ENCODE measurements around the gene ACOX3. TPM values are rescaled to one million over a fixed set of nuclear protein-coding genes. Genes with fewer than 3 reads are reported as not detected.
"Not testable (repeated sequence)": the region's sequence is repeated elsewhere in the genome, so short reads cannot be mapped to it uniquely, and the experiment has no call there.

ACOX3 gene
- 21.6 TPM for total RNA-seq
- long read RNA-seq, transcript ACOX3-203 (18 exons, 2,253 nt) = major isoform, 17 of 48 reads
- long read RNA-seq, partial matches to known transcripts = 7 of 48 reads
- long read RNA-seq, other reads (novel, unspliced or antisense) = 23 of 48 reads

DNA sequence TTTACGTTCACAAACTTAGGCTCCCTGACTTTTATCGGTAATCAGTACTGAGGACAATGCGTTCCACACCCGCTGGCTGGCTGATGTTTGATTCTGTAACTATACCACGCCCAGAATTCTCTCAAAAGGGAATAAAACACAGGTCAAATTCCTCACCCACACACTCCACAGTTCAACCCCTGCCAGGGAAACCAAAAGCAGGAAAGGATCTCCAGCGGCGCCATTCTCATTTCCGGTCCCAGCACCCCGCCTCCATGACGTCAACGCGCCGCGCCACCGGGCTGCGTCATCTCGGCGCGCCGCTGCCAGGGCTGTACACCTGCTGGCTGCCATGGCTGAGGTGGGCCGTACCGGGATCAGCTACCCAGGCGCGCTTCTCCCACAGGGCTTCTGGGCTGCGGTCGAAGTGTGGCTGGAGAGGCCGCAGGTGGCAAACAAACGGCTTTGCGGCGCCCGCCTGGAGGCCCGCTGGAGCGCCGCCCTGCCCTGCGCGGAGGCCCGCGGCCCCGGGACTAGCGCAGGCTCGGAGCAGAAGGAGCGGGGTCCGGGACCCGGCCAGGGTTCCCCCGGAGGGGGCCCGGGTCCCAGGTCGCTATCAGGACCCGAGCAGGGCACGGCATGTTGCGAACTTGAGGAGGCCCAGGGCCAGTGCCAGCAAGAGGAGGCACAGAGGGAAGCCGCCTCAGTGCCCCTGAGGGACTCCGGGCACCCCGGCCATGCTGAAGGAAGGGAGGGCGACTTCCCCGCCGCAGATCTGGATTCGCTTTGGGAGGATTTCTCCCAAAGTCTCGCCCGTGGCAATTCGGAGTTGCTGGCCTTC is at the start of gene ACOX3, which contains the start of gene TRMT44:
ACOX3 (minus strand) TSS at position 232 of the 820 bp plus-strand sequence. CDS start 24,202 bp downstream, outside the sequence.
TRMT44 (plus strand) TSS at position 286 of the 820 bp plus-strand sequence; CDS start at position 332, 46 bp downstream.
- TF ChIP-seq, protein P1, sequence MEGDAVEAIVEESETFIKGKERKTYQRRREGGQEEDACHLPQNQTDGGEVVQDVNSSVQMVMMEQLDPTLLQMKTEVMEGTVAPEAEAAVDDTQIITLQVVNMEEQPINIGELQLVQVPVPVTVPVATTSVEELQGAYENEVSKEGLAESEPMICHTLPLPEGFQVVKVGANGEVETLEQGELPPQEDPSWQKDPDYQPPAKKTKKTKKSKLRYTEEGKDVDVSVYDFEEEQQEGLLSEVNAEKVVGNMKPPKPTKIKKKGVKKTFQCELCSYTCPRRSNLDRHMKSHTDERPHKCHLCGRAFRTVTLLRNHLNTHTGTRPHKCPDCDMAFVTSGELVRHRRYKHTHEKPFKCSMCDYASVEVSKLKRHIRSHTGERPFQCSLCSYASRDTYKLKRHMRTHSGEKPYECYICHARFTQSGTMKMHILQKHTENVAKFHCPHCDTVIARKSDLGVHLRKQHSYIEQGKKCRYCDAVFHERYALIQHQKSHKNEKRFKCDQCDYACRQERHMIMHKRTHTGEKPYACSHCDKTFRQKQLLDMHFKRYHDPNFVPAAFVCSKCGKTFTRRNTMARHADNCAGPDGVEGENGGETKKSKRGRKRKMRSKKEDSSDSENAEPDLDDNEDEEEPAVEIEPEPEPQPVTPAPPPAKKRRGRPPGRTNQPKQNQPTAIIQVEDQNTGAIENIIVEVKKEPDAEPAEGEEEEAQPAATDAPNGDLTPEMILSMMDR (IDR thresholded peaks at IDR 0.05) = no peak
- no peaks in the 10 kb centered on the region for H3K36me3 ChIP-seq
- ATAC-seq (peak; percentile 97), DNase-seq (peak; percentile 94)
- no peaks in the 10 kb centered on the region for H3K9me3 ChIP-seq
- H3K27ac ChIP-seq = peak within 1 kb of the TSS; percentile 97
- peaks cover 60% of the 10 kb centered on the region for H3K4me1 ChIP-seq
- H3K27me3 ChIP-seq = no peaks in the 10 kb centered on the region
- H3K4me3 ChIP-seq = peak within 1 kb of the TSS; percentile 99
- intact Hi-C loops (cut with DNase I) = no loop called here

DNA sequence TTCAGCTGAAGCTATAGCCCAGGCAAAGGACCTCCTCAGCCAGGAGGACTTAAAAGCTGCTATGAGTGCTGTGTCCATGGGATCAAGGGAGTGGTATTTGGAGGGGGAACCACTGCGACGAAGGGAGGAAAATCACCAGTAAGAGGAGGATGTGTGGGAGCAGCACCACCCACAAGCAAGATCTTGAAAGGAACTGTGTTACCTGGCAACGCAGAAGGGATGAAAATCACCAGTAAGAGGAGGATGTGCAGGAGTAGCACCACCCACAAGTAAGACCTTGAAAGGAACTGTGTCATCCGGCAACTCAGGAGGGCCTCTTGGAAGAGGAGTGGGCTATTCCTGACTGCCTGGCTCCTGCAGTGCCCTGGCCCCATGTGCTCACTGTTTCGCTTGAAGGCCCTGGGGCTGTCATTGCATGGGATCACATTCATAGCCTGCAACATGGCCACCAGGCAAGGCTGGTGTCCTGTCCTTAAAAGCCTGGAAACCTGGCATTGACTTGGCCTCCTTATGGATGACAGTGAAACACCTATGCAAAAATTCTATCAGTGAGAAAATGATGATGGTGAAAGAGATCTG is 48.4 kb upstream of the ACOX3 start:
- H3K36me3 ChIP-seq = no peaks in the 10 kb centered on the region
- H3K27me3 ChIP-seq = no peaks in the 10 kb centered on the region
- no peaks in the 10 kb centered on the region for H3K9me3 ChIP-seq
- no peak for DNase-seq
- intact Hi-C loops (cut with DNase I) = no loop called here
- ATAC-seq = no peak
- TF ChIP-seq, protein P1 (IDR thresholded peaks at IDR 0.05) = no peak
- H3K4me3 ChIP-seq = no peak overlapping the region
- no peak overlapping the region for H3K27ac ChIP-seq
- no peaks in the 10 kb centered on the region for H3K4me1 ChIP-seq

DNA sequence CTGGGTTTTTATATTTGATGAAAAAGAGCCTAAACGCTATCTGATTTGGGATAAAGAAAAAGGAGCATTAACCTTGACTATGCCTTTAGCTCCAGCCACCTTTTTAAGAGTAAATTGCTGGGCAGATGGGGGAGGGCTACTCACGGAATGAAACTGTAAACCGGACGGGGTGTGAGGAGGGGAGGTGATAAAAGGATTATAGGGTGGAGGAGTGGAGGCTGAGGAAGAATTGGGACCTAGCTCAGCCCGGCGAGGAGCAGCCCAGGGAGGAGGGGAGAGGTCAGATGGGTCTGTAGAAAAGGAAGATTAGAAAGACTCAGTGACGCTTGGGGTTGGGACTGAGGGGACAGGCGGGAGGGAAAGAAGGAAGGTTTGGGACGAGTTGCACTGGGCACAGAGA is 46.1 kb upstream of the ACOX3 start:
- intact Hi-C loops (cut with DNase I); ATAC-seq; H3K4me1 ChIP-seq; H3K36me3 ChIP-seq; DNase-seq; H3K4me3 ChIP-seq; H3K27me3 ChIP-seq; H3K27ac ChIP-seq; H3K9me3 ChIP-seq: not testable (repeated sequence)

DNA sequence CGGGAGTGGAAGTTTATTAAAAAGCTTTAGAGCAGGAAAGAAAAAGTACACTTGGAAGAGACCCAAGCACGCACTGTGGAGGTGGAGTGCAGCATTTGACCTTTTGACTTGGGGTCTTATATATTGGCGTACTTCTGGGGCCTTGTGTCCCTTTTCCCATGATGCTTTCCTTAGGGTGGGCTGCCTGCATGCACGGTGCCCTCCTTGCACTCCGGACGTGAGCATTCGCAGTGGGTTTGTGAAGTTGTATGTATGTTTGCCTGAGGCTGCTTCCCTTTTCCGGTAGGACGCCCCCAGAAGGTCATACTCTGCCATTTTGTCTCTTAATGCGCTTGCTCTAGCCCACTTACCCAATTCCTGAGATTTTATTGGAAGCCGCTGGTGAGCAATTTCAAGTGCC is 39.7 kb upstream of the ACOX3 start:
- TF ChIP-seq, protein P1 (IDR thresholded peaks at IDR 0.05) = no peak
- peaks cover 14% of the 10 kb centered on the region for H3K36me3 ChIP-seq
- no peak for ATAC-seq

DNA sequence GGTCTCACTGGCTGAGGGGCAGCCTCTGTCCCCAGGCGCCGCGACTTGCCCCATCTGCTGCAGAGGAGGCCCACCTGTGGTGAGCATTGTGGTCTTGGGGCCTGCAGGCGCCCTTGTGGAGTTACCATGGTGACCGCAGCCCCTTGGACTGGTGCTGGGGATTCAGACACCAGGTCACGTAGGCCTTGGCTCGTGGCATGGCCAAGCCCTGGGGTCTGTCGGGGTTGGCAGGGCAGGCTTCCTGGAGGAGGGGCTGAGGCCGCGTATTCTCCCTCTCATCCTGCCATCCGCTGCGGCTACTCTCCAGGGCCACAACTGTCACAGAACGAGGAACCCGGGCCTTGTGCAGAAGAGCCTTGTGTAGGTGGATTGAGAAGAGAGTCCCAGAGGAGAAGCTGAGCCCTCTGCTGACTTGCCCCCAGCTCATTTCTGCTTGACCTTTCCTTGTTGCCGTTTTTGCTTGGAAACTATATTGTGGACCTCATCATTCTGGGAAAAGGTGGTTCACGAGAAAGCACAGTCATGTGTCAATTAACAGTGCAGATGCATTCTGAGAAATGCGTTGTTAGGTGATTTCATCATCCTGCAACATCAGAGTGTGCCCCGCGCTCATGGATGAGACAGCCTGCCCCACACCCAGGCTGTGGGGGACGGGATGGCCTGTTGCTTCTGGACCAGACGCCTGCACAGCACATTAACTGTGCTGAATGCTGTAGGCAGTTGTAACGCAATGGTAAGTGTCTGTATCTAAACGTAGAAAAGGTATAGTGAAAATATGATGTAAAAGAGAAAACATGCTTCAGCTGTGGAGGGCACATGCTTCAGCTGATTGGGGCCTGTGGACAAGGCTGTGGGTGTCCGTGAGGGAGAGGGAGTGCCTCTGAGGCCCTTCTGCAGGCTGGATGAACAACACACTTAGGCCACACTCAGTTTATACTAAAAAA is 38.5 kb upstream of the ACOX3 start:
- Histone ChIP-seq H3K9me3 (no peaks in the 10 kb centered on the region), H3K27ac (no peak overlapping the region), H3K36me3 (peaks cover 14% of the 10 kb centered on the region), H3K4me1 (no peaks in the 10 kb centered on the region), H3K27me3 (no peaks in the 10 kb centered on the region), H3K4me3 (no peak overlapping the region)
- TF ChIP-seq, protein P1 (IDR thresholded peaks at IDR 0.05) = no peak
- DNase-seq (no peak), ATAC-seq (no peak)
- intact Hi-C loops (cut with DNase I) = no loop called here

More for the DNA sequence above, 39.7 kb upstream of the ACOX3 start:
- intact Hi-C loops (cut with DNase I) = no loop called here
- Histone ChIP-seq H3K27ac (no peak overlapping the region), H3K4me3 (no peak overlapping the region), H3K4me1 (no peaks in the 10 kb centered on the region), H3K27me3 (no peaks in the 10 kb centered on the region), H3K9me3 (no peaks in the 10 kb centered on the region)
- no peak for DNase-seq

Measured in upper lobe of right lung (tissue), 1 donor.